NCI-H187 (cell line): Measurements from ENCODE around the gene CIT.

Experiments used
- DNase-seq, 2 experiments: peaks; one replicate each; lab custom pipeline; 2025; lab: John Stamatoyannopoulos, UW

CIT gene

GRCh38 chr12:119804011-119804641, 73.0 kb downstream of the CIT start:
- no peak for DNase-seq

DNA sequence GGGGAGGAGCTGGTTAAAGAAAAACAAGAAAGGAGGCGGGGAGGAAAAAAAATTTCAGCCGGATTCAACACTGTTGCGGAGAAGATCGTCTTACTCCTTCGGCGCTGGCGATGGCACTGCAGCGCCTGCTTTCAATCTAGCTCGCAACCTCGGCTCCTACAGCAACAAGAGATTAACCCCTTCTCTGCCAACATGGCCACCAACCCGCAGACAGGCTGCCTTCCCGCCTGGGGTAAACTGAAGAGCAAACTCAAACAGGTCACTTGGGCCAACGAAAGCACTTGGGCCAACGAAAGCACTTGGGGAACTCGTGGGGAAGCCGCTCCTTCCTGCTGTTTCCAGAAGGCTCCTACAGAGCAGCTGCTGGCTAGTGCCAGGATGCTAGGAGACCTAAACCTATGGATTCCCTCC, 73.7 kb downstream of the CIT start:
- no peak for DNase-seq

DNA sequence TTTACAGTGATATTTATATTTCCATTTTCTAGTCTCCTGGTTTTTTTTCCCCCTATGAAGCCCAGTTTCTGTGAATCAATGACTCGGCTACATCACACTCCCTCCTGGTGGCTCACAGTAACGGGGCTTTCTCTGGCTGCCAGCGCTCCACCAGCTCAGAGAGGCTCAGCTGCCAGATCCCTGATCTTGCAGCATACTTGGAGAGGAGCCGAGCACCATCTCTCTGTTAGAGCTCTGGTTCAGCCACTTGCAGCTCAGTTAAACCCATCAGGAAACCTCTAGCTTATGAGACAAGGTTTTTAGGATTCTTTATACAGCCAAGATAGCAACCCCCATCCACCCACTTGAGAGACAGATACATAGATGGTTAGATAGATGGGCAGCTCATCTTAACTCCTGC, 74.6 kb downstream of the CIT start:
- DNase-seq, result no peak

- no peak for DNase-seq
Observed at GRCh38 chr12:119797090-119797489, 80.0 kb downstream of the CIT start.

DNA sequence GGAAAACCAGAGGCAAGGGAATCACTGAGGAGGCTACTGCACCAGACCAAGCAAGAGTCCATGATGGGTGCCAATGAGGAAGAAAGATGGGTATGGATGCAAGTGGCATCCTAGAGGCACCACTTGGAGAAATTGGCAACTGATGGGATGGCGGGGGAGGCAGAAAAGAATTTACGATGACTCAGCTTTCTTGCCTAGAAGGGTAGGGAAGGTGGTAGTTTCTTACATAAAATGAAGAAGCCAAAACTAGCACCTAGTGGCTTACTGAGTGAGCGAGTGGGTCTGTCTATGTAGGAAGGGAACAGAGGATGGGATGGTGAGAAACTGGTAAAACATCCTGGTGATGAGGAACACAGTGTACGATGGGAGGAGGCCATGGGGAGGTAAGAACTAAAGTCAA, 80.8 kb downstream of the CIT start:
- DNase-seq, result no peak

DNA sequence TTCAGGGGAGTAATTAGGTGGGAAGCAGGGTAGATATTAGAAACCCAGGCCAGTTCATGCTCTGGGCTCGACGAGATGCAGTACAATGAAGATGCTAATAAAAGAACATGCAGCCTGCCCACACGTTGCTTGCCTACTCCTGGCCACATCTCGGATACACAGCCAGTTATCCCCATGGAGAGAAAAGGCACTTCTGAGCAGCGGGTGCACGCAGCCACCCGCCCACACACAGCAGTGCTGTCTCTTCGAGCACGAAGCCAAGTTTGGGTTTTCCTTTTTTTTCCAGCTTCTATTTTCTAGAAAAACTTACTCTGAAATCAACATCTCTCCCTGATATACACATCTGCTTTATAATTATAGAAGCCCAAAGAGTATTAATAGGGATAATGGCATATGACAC, 85.7 kb downstream of the CIT start:
- no peak for DNase-seq

- no peak for DNase-seq
Observed at GRCh38 chr12:119788786-119789185, 88.3 kb downstream of the CIT start.

DNA sequence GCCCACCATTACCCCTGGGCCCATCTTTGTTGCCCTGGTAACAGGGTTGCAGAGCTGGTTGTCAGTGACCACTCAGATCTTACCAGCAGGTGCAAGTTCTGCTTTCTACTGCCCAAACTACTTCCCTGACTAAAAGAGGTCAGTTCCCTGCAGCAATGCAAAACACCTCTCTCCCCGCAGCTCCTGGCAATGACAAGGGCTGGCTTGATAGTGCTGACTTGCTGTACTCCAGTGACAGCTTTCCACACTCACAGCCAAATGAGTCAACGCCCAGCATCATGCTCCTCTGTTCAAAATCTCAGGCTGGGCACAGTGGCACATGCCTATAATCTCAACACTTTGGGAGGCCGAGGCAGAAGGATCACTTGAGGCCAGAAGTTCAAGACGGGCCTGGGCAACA, 90.6 kb downstream of the CIT start:
- no peak for DNase-seq

- no peak for DNase-seq
Observed at GRCh38 chr12:119784673-119785072, 92.4 kb downstream of the CIT start.

DNA sequence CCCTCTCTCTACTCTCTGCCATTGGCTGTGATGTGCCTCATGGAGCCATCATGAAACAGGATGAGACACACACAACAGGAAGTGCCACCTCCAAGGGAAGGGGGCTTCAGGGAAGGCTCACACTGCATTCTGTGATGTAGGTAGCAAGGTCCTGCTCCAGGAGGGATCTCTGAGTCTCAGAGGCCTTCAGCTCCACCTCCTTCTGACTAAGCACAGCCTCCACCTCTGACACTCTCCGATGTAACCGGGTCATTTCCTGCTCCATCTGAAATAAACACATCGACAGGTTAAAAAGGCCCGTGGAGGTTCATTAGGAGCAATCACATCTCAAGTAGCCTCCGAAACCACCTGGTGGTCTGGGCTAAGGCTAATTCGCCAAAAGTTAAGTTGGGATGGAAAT, 93.3 kb downstream of the CIT start:
- no peak for DNase-seq

- DNase-seq, result no peak
Observed at GRCh38 chr12:119781804-119782203, 95.3 kb downstream of the CIT start.

- no peak for DNase-seq
Observed at GRCh38 chr12:119780786-119781434, 96.2 kb downstream of the CIT start.

DNA sequence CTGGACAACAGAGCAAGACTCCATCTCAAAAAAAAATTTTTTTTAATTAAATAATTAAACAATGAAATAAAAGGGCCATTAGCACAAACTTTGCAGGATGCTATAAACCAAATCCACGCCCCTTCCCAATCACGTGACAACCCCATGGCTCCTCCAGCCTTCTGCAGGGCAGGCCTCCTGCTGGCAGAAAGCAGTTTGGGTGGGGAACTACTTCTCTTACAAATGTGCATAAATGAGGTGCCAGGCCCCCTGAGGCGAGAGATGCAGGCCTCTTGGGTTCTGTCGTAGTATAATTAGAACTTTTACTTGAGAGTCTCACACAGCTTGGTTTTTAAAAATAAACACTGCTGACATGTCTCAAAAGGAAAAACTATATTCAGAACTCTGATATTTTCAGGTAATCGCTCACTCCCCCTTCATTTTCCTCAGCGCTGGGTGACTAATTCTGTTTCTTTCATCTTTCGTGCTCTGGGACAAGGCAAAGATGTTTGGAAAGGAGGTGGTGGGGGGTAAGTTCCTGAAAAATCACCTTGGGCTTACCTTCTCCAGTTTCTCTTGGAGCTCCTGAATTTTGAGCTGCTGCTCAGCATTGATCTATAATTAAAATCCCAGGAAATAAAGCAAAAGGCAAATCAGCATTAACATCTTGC, 101.7 kb downstream of the CIT start:
- DNase-seq, result no peak

DNA sequence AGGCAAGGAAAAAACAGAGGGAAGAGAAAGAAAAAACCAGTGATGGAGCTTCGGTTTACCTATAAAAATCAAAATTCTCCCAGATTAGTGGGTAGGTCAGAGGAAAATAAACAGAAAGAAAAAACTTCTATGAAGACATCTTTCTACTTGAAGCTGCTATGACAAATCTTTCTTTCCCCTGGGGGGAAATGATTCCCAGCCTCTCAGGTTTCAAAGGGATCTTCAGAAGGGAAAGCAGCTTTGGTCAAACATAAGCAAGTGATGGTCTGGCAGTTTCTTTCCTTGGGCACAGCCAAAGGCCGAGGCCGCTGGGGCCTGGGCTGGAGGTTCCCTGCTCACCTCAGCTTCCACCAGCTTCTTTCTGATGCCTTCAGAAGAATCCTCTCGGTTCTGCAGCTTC, 104.7 kb downstream of the CIT start:
- no peak for DNase-seq

DNA sequence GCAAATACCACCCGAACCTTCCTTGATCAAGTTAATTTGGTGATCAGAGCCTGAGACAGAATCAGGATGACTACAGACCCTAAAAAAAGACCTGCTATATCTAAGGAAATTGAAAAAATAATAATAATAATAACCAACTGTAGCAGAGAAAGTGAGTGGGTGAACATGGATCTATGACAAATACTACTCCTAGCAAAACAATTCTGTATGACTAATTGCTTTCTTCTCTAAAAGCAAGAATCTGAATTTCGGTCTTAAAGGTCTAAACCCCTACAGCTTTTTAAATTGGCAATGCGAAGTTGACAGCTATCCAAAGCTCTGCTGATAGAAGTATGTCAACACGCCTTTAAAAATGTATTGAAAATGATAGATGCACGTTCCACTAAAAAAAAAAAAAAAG, 107.0 kb downstream of the CIT start:
- DNase-seq, result no peak

DNA sequence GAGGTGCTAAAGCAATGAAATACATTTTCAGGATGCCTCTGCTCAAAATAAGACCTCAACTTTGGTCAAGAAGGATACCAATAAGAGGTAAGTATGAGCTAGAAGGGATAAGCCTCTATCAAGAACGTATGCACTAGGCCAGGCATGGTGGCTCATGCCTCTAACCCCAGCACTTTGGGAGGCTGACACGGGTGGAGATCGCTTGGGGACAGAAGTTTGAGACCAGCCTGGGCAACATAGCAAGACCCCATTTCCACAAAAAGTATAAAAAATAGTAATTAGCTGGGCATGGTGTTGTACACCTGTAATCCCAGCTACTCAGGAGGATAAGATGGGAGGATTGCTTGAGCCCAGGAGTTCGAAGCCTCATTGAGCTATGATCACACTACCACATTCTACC, 114.5 kb downstream of the CIT start:
- DNase-seq, result no peak

DNA sequence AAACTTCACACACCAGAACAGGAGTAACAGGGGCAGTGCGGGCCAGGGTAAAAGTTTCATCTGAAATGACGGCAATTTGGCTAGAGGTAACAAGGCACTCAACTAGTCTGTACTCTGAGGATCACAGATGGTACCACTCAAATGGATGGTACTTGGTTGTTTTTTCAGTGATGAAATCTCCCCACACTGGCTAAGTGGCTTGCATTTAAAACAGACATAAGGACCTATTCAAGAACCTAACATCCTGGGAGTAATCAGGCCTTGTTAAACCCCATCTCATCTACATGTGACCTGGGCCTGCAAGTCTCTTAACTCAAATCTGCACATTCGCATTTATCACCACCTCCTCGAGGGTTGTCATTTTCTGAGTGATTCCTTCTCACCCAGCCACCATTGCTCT, 118.4 kb downstream of the CIT start:
- no peak for DNase-seq

GRCh38 chr12:119758234-119758633, 118.9 kb downstream of the CIT start:
- DNase-seq, result no peak

DNA sequence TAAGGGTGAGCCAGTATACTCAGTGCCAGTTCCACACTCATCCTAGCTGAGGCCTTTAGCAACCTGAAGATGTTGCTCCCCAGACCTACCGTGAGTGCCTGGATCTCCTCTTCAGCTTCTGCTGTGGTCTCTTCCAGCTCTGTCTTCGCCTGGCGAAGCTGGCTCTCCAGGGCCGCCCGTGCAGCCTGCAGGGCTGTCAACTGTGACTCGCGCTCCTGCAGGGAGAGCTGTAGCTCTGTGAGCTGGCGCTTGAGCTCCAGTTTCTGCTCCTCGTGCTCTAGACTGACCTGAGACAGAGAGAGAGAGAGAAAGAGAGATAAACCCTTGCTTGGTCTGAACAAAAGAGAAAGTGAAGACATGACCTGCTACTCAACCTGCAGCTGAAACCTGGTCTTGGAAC, 125.2 kb downstream of the CIT start:
- DNase-seq, result no peak

DNA sequence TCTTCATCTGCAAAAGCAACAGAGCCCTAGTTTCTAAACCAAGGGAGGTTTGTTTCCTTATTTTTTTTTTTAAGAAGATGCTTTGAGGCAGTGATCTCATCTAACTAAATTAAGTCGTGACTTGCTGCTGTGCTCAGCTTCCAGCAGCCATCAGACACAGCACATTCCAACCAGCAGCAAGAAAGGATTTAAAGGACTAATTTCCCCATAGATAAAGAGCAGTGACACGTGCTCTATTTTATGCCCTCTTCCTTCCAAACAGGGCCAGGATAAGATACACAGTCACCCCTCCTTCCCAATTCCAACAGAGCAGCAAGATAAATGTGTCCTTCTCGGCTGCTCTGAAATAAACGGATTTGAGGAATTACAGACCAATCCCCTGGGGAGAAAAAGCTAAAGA, 127.5 kb downstream of the CIT start:
- DNase-seq, result no peak

GRCh38 chr12:119748497-119748896, 128.6 kb downstream of the CIT start:
- DNase-seq, result no peak

- DNase-seq, result no peak
Observed at GRCh38 chr12:119746169-119746568, 131.0 kb downstream of the CIT start.

DNA sequence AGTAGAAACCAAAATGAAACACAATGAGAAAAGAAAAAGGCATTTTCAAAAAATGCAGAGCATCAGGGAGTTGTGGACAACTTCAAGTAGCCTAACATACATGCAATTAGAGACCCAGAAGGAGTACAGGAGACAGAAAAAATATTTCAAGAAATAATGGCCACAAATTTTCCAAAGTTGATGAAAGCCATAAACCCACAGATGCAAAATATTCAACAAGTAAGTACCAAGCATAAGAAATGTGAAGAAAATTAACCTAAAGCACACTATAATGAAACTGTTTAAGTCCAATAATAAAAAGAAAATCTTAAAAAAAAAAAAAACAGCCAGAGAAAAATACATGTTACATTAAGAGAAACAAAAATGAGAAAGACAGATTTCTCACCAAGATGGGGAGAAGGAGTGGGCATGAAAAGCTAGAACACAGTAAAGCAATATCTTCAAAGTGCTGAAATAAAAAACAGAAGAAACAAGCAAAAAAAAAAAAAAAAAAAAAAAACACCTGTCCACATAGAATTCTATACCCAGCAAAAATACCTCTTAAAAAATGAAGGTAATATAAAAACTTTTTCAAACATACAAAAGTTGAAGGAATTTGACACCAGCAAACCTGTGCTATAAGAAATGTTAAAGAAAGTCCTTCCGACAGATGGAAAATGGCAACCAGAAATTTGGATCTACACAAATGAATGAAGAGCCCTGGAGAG, 132.1 kb downstream of the CIT start:
- DNase-seq, result no peak
